ENCODE measurements around the gene KCND3.

The KCND3 gene

DNA sequence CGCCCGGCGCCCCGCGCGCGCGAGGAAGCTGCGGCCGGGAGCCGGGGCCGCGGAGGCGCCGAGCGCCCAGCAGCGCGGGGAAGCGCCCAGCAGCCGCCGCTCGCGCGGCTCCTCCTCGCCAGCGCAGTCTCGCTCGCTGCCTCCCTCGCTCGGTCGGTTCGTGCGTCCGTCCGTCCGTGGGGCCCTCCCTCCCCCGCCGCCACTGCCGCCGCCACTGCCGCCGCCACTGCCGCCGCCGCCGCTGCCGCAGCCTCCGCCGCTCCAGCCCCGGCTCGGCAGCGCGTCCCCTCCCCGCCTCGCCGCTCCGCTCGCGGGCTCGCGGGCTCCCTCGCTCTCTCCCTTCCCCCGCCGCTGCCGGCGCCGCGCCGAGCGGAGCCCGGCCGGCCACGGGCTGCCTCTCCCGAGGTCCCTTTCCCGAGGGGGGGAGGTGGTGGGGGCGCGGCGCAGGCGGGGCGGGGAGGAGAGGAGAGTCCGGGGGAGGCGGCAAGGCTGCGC lies at the start of gene KCND3:
TSS of gene KCND3 (minus strand) at position 138 of the 495 bp plus-strand sequence.
- no peak for DNase-seq

DNA sequence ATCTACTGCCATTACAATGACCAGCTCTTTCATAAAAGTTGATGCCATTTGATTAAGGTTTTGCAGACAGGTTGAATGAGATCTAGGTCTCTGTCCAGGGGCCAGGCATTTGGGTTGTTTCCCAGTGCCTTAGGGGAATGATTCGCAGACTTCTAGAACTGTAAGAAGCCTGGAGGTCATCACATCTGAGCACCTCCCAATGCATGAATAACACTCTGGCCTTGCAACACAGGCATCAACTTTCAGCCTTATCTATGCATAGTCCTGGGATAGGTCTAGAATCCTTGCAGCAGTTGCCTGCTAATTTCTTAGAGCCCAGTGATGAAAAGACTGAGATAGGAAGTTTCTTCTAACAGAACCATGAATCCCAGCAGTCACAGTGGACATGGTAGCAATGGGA lies 44.8 kb upstream of the KCND3 start:
- DNase-seq = no peak

DNA sequence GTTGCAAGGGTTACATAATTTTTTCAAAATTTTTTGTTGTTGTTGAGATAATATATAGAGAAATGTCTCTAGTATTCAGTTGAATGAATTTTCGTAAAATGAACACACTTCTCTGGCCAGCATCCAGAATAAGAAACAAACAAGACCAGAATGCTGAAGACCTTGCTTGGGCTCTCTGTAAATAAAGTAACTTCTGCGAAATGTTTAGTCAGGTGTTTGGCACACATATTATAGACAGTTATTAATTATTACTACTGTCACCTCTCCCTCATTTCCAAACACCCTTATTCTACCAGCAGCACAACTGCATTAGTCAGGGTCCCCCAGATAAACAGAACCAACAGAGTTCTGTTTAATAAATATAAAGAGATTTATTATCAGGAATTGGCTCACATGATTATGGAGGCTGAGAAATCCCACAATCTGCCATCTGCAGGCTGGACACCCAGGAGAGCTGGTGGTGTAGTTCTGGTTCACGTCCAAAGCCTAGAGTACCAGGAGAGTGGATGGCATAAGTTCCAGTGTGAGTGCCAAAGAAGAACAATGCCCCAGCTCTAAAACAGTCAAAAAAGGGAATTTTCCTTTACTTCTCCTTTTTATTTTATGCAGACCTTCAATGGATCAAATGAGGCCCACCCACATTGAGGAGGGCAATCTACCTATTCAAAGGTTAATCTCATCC lies 44.1 kb upstream of the KCND3 start:
- DNase-seq = no peak

DNA sequence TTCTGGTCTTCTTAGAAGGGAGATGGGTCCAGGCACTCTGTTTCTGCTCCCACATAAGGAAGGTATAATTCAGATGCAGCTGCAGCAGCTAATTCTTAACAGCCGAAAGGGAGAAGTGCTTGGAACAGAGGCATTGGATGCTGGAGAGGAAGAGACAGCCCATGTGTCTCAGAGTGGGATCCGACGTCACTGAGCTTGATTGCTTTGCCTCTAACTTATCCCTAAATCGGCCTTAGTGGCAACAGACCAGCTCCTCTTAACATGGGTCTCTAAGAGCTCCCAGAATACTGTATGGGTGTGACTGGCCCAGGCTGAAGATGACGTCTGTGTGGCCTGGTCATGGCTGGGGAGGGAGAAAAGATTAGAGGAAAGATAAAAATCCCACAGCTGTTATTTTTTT lies 40.7 kb upstream of the KCND3 start:
- DNase-seq = no peak

DNA sequence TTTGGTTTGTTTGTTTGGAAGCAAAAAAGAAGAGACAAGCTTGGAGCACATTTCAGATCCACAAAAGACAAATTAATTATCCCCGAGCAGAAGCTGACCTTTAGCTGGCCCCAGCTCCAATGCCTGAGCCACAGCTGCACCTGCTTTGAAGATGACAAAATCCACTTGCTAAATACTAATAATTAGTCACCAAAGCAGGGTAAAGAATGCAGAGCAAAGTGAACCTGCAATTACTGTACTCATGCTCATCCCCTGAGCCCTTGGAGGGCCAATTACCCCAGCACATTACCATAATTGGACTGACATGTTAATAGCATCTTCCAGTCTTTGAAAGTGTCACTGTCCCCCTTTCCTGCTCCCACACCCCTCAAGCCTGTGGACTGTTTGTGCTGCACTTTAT lies 38.2 kb upstream of the KCND3 start:
- DNase-seq = no peak

DNA sequence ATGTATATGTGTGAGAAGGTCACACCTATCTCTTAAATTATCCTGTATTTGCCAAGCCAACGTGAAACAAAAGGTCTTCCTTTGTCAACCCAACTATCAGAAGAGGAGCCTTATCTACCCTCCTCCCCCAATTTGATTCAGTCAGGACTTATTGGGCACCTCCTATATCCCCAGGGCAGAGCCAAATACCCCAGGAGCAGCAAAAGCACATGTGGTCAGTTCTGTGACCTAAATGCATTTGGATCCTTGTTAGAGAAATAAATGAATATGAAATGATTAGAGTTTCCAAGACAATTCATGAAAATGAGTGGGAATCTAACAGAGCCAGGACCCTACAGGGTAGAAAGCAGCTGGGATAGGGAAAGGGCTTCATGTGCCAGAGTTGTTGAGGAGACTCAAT lies 37.0 kb upstream of the KCND3 start:
- DNase-seq = no peak

DNA sequence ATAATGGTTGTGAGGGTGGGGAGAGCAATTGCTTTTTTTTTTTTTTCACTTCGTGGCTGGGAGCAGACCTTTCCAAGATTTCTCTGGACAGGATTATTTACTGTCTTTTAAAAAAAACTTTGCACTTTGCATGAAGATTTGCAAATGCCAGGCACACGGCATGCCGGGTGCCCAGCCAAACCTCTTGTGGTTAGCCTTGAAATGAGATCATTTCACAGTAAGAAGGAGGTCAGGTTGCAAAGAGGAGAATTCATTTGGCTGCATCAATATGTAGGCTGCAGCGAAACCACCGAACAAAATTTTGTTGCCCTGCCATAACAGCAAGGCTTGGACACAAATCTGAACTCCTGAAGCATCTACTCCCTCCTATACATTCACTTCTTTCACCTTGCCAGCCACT lies 36.5 kb upstream of the KCND3 start:
- no peak for DNase-seq

DNA sequence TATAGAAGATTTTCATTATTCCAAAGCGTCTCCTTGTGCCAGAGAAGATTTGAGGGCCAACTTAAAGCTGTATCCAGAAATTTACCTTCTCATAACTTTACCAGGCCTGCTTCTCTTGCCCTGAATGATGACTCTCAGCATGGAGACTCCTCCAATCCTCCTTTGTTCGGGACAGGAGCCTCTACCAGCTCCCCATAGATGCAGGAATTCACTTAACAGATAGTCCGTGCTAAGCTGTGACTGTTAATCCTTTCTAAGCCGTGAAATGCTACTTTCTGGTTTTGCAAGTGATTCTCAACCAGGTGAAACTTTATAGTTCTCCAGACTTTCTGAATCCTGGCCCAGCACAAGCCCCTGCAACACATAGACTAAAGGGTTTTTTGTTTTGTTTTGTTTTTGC lies 31.8 kb upstream of the KCND3 start:
- no peak for DNase-seq

DNA sequence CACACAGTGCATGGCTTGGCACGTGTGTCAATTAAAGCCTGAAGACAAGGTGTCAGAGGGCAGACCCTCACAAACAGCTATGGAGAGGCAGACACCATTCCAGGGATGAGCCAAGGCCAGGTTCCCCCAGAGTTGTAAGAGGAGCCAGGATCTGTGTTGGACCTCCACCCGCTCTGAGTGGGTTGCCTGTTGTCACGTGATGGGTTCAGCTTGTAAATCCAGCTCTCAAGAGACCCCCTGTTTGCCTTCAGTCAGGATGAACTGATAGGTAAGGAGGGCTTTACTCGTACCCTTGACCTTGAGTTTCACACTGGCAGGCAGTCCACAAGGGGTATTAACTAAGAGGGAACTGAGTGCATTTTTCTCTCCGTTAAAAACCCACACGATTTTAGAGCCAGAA lies 27.7 kb upstream of the KCND3 start:
- DNase-seq = no peak

DNA sequence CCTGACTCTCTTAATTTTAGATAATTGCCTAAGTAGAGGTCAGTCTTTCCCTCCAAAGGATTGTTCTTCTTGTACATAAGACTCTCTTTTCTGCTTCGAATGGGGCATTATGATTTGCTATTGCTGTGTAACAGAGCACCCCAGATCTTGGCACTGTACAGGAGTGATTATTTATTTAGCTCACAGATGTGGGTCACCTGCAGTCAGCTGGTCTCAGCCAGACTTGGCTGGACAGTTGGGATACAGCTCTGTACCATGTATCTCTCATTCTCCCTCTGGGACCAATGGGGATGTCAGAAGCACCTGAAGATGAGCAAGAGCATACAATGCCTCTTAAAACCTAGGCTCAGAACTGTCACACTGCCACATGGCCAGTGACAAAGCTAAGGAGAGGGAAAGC lies 23.4 kb upstream of the KCND3 start:
- no peak for DNase-seq

DNA sequence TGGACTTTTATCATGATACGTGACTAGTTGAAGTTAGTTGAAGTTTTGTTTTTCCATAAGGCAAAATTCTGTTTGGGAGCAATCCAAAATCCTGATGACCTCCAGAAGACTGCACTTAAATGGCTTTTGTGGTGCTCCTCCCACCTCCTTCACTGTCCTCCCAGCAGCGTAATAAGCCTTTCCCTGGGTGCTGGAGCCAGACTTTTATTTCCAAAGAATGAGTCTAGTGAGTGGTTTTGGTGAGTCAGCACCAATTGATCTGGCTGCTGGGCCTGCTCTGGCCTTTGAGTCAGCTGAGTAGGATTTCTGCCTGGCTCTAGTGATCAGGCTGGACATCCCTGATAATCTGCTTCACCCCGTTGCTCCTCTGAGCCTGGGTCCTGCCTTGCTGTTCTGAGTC lies 21.7 kb upstream of the KCND3 start:
- no peak for DNase-seq

DNA sequence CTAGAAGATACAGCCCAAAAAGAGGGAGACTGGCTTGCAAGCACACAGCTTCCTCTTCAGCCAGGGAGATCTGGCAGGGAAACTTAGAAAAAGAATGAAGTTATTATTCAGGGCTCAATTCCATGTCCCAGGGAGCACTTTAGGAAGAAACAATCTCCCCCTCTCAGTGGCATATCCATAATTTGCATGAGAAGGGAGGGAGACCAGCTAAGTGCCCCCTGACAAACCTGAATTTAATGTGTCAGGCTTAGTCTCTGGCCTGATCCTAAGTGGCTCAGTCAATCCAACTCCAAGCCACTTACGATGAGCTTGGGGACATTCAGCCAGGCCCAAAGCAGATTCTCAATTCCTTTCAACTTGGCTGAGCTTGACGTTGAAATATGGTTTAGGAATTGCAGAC lies 17.7 kb upstream of the KCND3 start:
- DNase-seq = no peak

DNA sequence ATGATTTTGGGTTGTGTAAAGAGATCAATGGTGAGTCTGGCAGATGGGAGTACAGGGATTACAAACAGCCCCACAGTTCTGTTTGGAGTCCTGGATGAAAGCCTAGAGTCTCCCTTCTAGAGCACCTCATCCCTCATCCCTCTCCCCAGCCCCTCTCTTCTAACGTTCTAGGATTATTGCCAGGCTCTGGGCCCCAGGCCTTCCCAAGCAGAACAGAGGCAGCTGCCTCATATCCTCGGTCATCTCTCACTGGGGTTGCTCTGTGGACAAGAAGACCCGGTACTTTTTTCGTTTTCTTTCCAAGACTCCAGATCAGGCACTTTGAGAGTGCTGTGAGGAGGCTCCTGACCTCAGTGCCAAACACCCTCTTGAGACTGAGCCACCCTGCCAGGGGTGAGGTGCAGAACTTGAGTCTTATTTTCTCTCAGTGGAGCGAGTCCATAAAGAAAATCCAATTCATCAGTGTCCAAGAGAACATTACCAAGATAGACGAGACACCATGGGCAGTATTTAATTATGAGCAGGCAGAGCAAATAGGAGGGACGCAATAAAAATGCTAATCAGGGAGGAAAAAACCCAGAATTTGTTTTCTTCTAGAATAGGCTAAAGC lies 17.1 kb upstream of the KCND3 start:
- DNase-seq = no peak

DNA sequence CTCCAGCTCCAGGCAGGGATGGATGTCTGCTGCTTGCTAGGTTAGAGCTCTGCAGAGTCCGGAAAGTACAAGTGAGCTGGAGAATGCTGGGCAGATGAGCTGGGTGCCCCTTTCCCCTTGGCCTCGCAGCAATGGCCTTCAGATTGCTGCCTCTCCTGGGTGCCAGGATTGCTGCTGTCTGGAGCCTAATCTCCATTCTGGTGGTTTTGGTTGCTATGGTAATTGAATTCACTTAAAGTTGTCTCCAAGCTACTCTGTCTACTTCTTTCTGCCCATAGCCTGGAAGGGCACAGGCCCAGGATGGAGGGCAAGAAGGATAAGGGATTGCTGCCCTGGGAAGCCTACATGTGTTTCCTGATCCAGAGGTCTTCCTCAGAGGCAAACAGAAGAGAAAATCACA lies 14.6 kb upstream of the KCND3 start:
- no peak for DNase-seq

DNA sequence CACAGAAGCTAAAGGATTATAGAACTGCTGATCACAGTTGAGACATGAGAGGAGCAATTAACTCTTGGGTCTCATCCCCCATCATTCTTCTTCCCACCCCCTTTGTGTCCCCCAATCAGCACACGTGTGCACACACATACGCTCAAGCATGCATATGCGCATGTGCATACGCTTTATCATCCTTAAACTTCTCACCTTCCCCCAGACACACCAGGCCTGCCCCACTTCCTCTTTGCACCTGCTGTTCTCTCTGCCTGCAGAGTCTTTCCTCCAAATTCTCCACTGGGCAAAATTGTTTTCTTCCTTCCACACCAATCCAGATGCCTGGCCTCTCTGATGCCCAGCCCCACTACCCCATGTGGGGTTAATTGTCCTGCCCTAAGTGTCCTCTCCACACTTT lies 13.0 kb upstream of the KCND3 start:
- DNase-seq = no peak

DNA sequence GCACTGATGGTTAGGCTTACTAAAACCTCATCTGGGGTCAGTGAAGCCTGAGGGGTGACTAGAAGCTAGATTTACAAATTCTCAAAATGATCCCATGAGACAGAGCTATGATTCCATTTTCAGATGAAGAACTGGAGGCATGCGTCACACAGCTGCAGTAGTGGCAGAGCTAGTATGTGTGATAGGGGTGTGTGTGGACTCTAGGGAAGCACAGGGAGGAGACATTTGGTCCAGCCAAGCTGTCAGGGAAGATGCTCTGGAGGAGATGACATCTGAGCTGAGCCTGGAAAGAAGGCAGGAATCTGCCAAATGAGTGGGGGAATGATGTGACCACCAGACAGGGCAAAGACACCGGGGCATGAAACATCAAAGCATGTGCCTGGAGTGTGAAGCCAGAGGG lies 12.0 kb upstream of the KCND3 start:
- DNase-seq = no peak

DNA sequence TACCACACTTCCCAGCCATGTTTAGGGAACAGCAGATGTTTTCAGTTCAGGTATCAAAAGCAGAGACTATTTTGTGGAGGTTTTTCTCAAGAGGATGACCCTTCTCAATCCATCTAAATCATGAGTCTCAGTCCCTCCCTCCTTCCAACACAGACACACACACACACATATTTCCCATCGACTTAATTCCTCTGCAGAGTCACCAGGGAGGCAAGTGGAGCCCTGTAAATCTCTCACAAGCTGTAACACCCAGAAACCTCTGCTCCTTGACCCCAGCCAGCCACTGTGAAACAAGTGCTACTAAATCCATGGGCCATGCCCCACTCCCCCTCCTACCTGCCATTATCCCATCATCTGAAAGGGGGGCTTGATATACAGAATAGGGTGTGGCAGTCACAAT lies 10.6 kb upstream of the KCND3 start:
- no peak for DNase-seq

DNA sequence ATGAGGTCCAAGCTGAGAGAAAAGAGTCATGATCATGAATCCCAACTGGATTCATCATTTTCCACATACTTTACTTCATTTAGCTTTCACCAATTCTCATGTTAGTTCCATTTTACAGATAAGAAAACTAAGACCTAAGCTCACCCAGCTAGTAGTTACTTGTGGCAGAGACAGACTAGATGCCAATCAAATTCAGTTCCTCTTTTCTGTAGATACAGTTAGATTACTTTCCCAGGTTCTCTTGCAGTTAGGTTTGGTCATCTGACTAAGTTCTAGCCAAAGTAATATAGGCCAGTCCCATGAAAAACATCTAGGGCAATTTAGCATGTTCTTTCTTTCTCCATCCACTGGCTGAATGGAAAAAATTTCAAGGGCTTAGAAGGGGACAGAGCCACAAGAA lies 8.9 kb upstream of the KCND3 start:
- no peak for DNase-seq

DNA sequence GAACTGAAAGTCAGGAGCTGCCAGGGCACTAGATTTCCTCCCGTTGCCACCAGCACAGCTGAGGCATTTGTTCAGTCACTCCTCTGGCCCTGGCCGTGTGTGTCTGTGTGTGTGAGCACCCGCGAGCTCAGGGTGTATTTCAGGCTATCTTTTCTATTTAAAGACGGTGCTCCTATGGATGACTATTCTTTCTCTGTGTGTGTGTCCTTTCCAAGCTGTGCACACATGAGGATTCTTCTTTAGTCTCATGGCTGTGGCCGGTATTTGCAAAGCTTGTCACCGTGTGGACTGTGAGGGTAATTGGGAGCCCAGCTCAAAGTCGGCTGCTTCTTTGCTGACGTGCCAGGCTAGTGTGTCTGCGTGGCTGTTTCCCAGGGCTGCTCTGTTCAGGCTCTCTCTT lies 3.0 kb upstream of the KCND3 start:
- no peak for DNase-seq

DNA sequence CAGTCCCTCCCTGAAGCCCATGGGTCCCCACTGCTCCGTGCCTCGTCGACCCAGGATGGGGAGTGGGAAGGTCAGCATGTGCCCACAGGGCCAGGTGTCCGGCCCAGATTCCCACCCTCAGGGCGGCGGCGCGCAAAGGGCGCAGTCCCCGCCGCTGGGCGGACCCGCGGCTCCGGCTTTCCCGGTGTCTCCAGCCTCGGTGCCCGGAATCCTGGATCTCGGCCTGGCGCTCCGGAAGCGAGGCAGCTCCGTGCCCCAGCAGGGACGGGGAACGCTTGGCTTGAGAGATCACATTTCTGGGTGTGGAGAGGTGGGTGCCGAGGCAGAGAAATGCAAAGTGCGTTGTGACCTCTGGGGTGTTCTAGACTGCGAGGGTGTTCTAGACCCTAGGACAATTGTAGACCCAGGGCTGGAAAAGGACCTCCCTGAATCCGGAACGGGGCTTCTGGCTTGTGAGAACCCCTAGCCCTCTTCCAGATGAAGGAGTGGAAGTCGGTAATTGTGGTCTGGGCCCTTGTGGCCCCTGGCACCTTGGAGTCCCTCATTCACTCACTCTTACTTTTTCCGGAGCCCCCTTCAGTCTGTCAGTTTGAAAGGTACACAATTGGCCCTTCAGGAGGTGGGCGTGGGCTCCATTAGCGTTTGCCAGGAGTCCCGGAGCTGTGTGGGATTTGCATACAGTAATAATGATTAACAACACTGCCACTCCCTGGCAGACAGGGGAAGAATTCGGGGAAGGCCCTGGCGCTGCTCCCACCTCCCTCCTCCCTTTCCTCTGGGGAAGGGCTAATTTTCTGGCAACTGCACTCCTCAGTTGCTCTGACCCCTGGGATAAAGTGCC lies 1.6 kb upstream of the KCND3 start:
- no peak for DNase-seq

DNA sequence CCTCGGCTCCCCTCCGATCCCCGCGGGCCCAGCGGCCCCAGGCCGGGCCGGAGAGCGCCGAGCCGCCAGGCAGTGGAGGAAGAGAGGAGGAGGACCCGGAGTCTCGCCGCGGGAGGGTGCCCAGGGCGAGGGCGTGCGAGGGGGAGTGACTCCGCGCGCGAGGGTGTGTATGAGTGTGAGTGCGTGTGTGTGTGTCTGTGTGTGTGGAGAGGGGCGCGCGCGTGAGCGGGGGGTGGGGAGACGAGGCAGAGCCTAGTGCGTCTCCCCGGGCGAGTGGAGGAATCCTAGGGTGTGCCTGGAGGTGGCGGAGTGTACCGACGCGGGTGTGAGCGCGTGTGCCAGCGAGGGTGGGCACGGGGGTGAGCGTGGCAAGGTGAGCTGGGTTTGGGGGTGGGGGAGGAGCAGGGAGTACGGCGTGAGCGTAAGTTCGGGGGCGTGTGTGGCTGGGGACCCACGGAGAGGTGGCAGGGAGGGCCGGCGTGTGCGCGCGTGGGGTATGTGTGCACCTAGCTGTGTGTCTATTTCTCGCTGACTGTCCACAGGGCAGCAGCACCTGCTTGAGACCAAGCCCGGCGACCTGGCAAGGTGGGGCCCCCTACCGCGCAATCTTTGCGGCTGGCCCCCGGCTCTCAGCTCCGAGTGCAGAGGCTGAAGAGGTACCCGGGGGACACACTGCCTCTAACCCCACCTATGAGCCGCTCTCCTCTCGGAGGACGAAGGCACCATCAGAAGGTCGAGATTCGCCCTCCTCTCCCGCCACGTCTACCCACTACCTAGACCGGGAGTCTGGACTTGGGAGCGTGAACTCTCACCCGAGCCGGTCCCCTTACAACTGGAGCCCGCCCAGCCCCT lies 784 bp upstream of the KCND3 start:
- no peak for DNase-seq

DNA sequence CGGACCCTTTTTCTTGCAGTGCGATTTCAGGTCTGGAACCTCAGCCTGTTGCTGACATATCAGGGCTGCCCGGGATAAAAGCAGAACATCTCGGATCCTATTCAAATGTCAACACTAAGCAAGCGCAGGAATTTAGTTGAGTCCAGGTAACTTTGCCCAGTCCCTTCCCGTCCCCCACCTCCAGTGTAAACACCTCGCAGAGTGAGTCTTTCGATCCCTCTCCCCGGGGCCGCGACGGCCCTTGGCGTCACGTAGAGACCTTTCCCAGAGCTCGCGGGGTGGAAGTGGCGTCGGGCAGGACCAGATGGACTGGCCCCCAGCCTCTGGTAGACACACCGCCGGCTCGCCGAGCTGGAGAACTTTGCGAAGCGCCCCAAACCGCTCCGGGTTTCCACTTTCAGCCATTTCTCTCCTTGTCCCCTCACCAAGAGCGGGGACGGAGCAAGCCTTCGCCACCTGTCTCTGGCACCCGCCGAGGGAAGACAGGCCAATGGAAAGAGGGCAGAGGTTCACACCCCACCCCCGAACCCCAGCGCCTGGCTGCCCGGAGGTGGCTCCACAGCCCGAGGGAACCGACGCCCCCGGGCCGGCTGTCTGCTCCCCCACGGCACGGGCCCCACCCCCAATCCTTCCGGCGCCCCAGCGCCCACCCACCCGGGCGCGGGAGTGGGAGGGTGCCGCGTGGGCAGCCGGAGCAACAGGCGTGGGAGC lies 570 bp downstream of the KCND3 start:
- no peak for DNase-seq

DNA sequence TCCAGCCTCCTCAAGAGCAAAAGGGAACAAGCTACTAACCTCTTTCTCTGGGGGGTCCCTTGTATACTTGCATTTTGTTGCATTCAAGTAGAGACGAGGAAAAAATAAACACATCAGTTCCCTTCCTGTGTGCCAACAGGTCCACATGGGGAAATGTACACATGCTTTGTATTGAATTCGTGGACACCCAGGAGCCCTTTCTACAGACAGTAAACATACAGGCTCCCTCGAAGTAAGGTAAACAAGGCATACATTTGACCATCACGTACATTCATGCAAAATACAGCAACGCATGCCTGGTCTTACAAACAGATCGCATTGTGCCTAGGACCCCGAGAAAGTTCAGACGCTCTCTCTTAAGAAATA lies 1.1 kb downstream of the KCND3 start:
- no peak for DNase-seq
